Osteoblast (primary cell): ENCODE results near the gene HOXB6. TPM values are rescaled to one million over a fixed set of nuclear protein-coding genes. Genes with fewer than 3 reads are reported as not detected.
A peak's percentile ranks its signal among the peaks of the same experiment; 100 is the strongest.

Source experiments
- DNase-seq: peaks from one replicate; pipeline ENCODE4 v3.0.0; 2011; ENCODE audit warnings: low spot score, mixed read lengths; ENCODE audit not compliant: insufficient read length; ENCODE audit errors: missing footprints
- H2AFZ ChIP-seq: 2 replicates; pipeline ENCODE4 v1.6.0; 2011; ENCODE audit warnings: mild to moderate bottlenecking, low read length
- H3K27ac ChIP-seq: 2 replicates; pipeline ENCODE4 v1.5.1; 2011; ENCODE audit warnings: mild to moderate bottlenecking, low read depth, low read length, moderate library complexity
- H3K27me3 ChIP-seq: 2 replicates; pipeline ENCODE4 v1.6.0; 2012; ENCODE audit warnings: mild to moderate bottlenecking, control low read depth, inconsistent platforms, low read length, moderate library complexity; ENCODE audit not compliant: insufficient read depth
- H3K36me3 ChIP-seq: 2 replicates; pipeline ENCODE4 v1.5.1; 2011; ENCODE audit warnings: mild to moderate bottlenecking, low read length, control low read depth, moderate library complexity; ENCODE audit not compliant: insufficient read depth
- H3K4me1 ChIP-seq: 2 replicates; pipeline ENCODE4 v1.5.1; 2011; ENCODE audit warnings: mild to moderate bottlenecking, low read length, control low read depth, moderate library complexity; ENCODE audit not compliant: insufficient read depth
- H3K4me2 ChIP-seq: 2 replicates; pipeline ENCODE4 v1.6.0; 2011; ENCODE audit warnings: mild to moderate bottlenecking, low read length; ENCODE audit not compliant: insufficient read depth
- H3K4me3 ChIP-seq: fragments of 200-600 bp; sonication (generic); 3 replicates; pipeline ENCODE4 v1.5.1; 2012; ENCODE audit warnings: mild to moderate bottlenecking, low read length, inconsistent platforms; ENCODE audit not compliant: insufficient read depth
- H3K79me2 ChIP-seq: 2 replicates; pipeline ENCODE4 v1.6.0; 2012; ENCODE audit warnings: mild to moderate bottlenecking, low read length, control low read depth, inconsistent platforms; ENCODE audit not compliant: insufficient read depth
- H3K9me3 ChIP-seq: 2 replicates; pipeline ENCODE4 v1.5.1; 2011; ENCODE audit warnings: low read depth, low read length, control low read depth
- H4K20me1 ChIP-seq: 2 replicates; pipeline ENCODE4 v1.6.0; 2012; ENCODE audit warnings: mild to moderate bottlenecking, low read length, control low read depth; ENCODE audit not compliant: insufficient read depth
- total RNA-seq: library from RNA; depleted of rRNA; stranded (reverse); fragments of >200 nt; gene quantifications from 2 replicates; pipeline ENCODE4 v1.2.3, GENCODE V29; 2012
- TF ChIP-seq, protein P1 (sequence below): IDR thresholded peaks from 2 replicates; pipeline ENCODE4 v1.5.1; 2011; ENCODE audit warnings: mild to moderate bottlenecking, low read depth, low read length, moderate library complexity; ENCODE audit errors: extremely low read depth

Gene HOXB6
- total RNA-seq, 1 donor = 0.72 TPM

DNA sequence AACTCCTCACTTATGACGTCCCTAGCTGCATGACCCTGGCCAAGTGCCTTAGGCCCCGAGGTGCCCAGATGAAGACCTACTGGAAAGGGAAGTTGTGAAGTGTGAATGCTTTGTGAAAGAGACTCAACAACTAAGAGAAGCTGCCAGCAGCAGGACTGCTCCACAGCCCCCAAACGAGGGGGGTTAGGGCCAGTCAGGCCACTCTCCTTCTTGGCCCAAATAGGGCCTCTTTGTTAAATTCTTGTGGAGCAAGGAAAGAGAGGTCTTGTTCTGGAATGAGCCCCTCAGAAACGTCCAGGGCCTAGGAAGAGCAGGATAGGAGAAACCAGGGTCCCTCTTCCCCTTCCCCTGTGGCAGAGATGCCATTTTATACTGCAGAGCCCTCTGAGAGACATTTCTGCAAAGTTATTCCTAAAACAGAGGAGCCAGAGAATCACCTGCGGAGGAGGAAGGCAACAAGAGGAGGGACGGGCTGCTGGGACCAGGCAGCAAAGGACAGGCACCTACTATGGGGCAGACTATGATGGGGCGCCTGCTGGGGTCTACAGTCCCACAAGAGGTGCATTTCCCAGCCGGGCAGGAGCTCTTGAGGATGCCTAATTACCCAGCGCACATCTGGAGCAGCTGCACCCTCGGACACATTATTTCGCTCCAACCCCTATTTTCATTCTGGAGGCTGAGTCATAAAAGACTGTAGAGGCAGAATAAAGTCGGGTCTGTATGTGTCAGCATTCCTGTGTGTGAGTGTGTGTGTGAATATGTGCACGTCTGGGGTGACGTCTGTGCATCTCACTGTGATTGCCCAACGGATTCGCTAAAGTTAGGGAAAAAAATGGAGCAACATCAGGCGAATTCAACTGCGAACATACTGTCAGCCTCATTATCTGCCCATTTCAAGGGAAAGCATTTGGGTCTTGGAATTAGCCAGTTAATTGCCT is 32.8 kb upstream of the HOXB6 start:
- peaks cover 100% of the 10 kb centered on the region for H3K27me3 ChIP-seq
- DNase-seq = peak; percentile 97

DNA sequence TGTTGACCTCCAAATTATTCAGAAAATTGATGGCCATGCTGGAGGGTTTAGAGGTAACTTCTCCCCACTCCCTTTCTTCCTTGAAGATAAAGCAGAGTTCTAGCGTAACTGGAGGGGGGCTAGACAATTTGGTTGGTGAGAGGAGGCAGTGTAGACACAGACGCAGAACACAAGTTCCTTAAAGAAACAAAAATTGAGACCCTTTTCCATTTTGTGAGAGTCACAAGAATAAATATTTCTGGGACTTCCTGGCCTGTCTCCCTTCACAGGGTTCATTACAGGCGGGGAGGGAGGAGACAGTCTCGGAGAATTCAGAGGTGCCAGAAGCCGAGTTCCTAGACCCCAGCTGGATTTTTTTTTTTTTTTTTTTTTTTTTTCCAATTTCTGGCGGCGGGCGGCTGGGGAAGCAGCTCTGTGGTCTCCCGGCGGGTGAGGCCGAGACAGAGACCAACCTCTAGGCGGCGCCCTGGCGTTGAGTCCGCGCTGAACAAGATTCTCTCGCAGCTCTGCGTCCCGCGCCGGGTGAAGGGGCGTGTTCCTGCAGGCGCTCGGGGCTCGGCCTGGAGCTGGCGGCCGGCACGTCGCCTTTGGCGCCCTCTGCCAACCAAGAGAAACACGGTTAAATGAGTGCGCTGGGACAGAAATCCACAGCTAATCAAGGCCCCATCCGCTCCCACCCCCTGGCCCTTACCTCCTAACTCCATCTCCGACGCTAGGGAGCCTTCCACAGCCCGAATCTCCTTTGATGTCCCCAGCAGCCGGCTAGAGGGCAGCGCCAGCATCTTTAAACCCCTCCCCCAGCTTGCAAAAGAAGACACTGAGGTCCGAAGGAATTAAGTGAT is 31.6 kb upstream of the HOXB6 start:
- Histone ChIP-seq H3K4me2 (no peak overlapping the region), H3K36me3 (no peaks in the 10 kb centered on the region), H3K9me3 (no peaks in the 10 kb centered on the region), H3K27me3 (peaks cover 100% of the 10 kb centered on the region), H3K79me2 (no peaks in the 10 kb centered on the region), H3K4me1 (no peaks in the 10 kb centered on the region), H3K4me3 (no peak overlapping the region), H2AFZ (no peak overlapping the region), H3K27ac (no peak overlapping the region), H4K20me1 (peaks cover 2% of the 10 kb centered on the region)
- DNase-seq = peak; percentile 92
- TF ChIP-seq, protein P1, sequence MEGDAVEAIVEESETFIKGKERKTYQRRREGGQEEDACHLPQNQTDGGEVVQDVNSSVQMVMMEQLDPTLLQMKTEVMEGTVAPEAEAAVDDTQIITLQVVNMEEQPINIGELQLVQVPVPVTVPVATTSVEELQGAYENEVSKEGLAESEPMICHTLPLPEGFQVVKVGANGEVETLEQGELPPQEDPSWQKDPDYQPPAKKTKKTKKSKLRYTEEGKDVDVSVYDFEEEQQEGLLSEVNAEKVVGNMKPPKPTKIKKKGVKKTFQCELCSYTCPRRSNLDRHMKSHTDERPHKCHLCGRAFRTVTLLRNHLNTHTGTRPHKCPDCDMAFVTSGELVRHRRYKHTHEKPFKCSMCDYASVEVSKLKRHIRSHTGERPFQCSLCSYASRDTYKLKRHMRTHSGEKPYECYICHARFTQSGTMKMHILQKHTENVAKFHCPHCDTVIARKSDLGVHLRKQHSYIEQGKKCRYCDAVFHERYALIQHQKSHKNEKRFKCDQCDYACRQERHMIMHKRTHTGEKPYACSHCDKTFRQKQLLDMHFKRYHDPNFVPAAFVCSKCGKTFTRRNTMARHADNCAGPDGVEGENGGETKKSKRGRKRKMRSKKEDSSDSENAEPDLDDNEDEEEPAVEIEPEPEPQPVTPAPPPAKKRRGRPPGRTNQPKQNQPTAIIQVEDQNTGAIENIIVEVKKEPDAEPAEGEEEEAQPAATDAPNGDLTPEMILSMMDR = peak; percentile 47

More for the DNA sequence above, 32.8 kb upstream of the HOXB6 start:
- no peak overlapping the region for H3K4me3 ChIP-seq
- no peaks in the 10 kb centered on the region for H3K9me3 ChIP-seq
- H2AFZ ChIP-seq = no peak overlapping the region
- no peaks in the 10 kb centered on the region for H3K36me3 ChIP-seq
- no peak overlapping the region for H3K27ac ChIP-seq
- TF ChIP-seq, protein P1 = no peak
- no peaks in the 10 kb centered on the region for H3K79me2 ChIP-seq
- H3K4me2 ChIP-seq = no peak overlapping the region
- no peaks in the 10 kb centered on the region for H3K4me1 ChIP-seq
- H4K20me1 ChIP-seq = peaks cover 2% of the 10 kb centered on the region

DNA sequence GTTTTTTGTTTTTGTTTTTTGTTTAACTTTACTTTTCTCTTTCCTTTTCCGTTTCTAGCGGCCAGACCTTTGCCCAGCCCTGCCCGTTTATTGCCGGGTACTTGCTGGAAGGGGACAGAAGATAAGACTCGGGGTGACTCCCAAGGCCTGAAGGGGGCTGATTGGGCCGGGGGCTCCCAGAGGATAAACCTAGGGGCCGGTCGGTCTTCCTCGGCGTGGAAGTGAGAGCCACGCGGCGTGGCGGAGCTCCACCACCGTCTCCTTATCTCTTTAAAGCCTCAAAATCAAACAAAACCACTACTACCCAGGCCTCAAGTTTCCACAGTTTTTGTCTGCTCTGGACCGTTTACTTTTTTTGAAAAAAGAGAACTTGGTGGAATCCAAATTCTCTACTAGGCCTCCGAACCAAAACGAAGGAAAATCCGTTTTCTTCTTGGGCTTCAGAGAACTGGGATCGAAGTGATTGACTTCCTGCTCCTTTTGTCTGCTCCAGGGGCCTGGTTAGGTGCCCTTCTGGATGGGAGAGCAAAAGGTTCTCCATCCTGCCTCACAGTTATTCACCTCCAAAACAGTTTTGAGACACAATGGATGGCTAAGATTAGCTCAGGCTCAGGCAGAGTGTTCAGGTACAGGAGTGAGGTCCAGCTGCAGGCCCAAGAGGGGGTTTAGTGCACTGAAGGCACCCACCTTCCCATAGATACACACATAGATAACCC is 29.9 kb upstream of the HOXB6 start:
- TF ChIP-seq, protein P1 = no peak
- no peak overlapping the region for H3K27ac ChIP-seq

More for the DNA sequence above, 29.9 kb upstream of the HOXB6 start:
- peaks cover 100% of the 10 kb centered on the region for H3K27me3 ChIP-seq
- no peak overlapping the region for H2AFZ ChIP-seq
- peaks cover 2% of the 10 kb centered on the region for H4K20me1 ChIP-seq
- no peaks in the 10 kb centered on the region for H3K4me1 ChIP-seq
- no peaks in the 10 kb centered on the region for H3K79me2 ChIP-seq
- H3K9me3 ChIP-seq = no peaks in the 10 kb centered on the region
- no peak overlapping the region for H3K4me2 ChIP-seq
- DNase-seq = peak; percentile 77
- H3K4me3 ChIP-seq = no peak overlapping the region
- no peaks in the 10 kb centered on the region for H3K36me3 ChIP-seq
